Measurements from ENCODE around the gene TMEM131L.

Gene TMEM131L

GRCh38 chr4:153523164-153523796 lies 57.1 kb downstream of the TMEM131L start:
- no peak for DNase-seq (ENCODE audit: low read depth)

- no peak for DNase-seq (ENCODE audit: low read depth)
Observed at GRCh38 chr4:153523941-153524386, 57.8 kb downstream of the TMEM131L start.

- DNase-seq (ENCODE audit: low read depth): no peak
Observed at GRCh38 chr4:153524682-153525081, 58.5 kb downstream of the TMEM131L start.

GRCh38 chr4:153527690-153528089 lies 61.5 kb downstream of the TMEM131L start:
- DNase-seq (ENCODE audit: low read depth): no peak

- no peak for DNase-seq (ENCODE audit: low read depth)
Observed at GRCh38 chr4:153528705-153529485, 62.7 kb downstream of the TMEM131L start.

GRCh38 chr4:153529646-153530045 lies 63.5 kb downstream of the TMEM131L start:
- no peak for DNase-seq (ENCODE audit: low read depth)

GRCh38 chr4:153530284-153530999 lies 64.3 kb downstream of the TMEM131L start:
- DNase-seq (ENCODE audit: low read depth): no peak

- DNase-seq (ENCODE audit: low read depth): no peak
Observed at GRCh38 chr4:153531000-153531358, 64.8 kb downstream of the TMEM131L start.

- no peak for DNase-seq (ENCODE audit: low read depth)
Observed at GRCh38 chr4:153531976-153532626, 65.9 kb downstream of the TMEM131L start.

- no peak for DNase-seq (ENCODE audit: low read depth)
Observed at GRCh38 chr4:153532636-153533035, 66.5 kb downstream of the TMEM131L start.

- no peak for DNase-seq (ENCODE audit: low read depth)
Observed at GRCh38 chr4:153533387-153533786, 67.2 kb downstream of the TMEM131L start.

GRCh38 chr4:153534792-153535629 lies 68.9 kb downstream of the TMEM131L start:
- no peak for DNase-seq (ENCODE audit: low read depth)

- DNase-seq (ENCODE audit: low read depth): no peak
Observed at GRCh38 chr4:153535772-153536513, 69.8 kb downstream of the TMEM131L start.

- DNase-seq (ENCODE audit: low read depth): no peak
Observed at GRCh38 chr4:153537493-153537960, 71.4 kb downstream of the TMEM131L start.

- no peak for DNase-seq (ENCODE audit: low read depth)
Observed at GRCh38 chr4:153538487-153539357, 72.6 kb downstream of the TMEM131L start.

- no peak for DNase-seq (ENCODE audit: low read depth)
Observed at GRCh38 chr4:153539422-153539821, 73.3 kb downstream of the TMEM131L start.

GRCh38 chr4:153541456-153542096 lies 75.4 kb downstream of the TMEM131L start:
- DNase-seq (ENCODE audit: low read depth): no peak

- DNase-seq (ENCODE audit: low read depth): no peak
Observed at GRCh38 chr4:153542131-153542530, 76.0 kb downstream of the TMEM131L start.

GRCh38 chr4:153542834-153543233 lies 76.7 kb downstream of the TMEM131L start:
- no peak for DNase-seq (ENCODE audit: low read depth)

All from activated T-helper 1 cell treated with Interleukin-2 at 50 U/mL for 16 hours (primary cell).